C4-2B (cell line): Measurements from ENCODE around the gene MYLK4.

Source experiments
- H3K27ac ChIP-seq: fragments of 450-650 bp; 2 replicates; pipeline ENCODE4 v1.5.1; 2017
- ZFX ChIP-seq: fragments of 450-650 bp; IDR thresholded peaks from 2 replicates; pipeline ENCODE4 v1.6.1; 2017
- TF ChIP-seq, protein P1 (sequence below): fragments of 450-650 bp; conservative IDR thresholded peaks from 2 replicates; pipeline ENCODE4 v1.5.1; 2017; ENCODE audit warnings: mild to moderate bottlenecking

Gene MYLK4

GRCh38 chr6:2663123-2663522, 87.6 kb downstream of the MYLK4 start:
- TF ChIP-seq, protein P1, sequence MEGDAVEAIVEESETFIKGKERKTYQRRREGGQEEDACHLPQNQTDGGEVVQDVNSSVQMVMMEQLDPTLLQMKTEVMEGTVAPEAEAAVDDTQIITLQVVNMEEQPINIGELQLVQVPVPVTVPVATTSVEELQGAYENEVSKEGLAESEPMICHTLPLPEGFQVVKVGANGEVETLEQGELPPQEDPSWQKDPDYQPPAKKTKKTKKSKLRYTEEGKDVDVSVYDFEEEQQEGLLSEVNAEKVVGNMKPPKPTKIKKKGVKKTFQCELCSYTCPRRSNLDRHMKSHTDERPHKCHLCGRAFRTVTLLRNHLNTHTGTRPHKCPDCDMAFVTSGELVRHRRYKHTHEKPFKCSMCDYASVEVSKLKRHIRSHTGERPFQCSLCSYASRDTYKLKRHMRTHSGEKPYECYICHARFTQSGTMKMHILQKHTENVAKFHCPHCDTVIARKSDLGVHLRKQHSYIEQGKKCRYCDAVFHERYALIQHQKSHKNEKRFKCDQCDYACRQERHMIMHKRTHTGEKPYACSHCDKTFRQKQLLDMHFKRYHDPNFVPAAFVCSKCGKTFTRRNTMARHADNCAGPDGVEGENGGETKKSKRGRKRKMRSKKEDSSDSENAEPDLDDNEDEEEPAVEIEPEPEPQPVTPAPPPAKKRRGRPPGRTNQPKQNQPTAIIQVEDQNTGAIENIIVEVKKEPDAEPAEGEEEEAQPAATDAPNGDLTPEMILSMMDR, result no peak
- no peak for TF ChIP-seq ZFX
- H3K27ac ChIP-seq, result no peak overlapping the region

- no peak overlapping the region for H3K27ac ChIP-seq
- no peak for TF ChIP-seq ZFX
- TF ChIP-seq, protein P1, result no peak
These were observed 89.1 kb downstream of the MYLK4 start for GRCh38 chr6:2661651-2662050.

DNA sequence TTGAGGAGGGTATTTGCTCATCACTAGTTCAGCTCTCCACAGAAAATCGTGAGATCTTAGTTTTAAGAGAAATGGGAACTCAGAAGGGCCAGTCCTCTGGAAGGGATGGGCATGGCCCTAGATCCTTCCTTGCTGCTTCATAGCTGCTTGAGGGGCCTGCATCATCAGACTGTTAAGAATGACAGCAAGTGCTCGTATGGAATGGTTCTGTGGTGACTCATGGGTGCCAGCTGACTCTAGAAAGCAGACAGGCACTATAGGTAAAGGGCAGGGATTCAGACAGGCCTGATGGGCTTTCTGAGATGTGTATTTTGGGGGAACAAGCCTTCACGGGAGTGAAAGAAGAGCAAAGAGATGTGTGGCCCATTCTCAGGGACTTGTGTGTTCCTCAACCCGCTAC, 90.8 kb downstream of the MYLK4 start:
- TF ChIP-seq, protein P1, result no peak
- TF ChIP-seq ZFX, result no peak
- H3K27ac ChIP-seq, result no peak overlapping the region

GRCh38 chr6:2659381-2659780, 91.3 kb downstream of the MYLK4 start:
- no peak overlapping the region for H3K27ac ChIP-seq
- no peak for TF ChIP-seq ZFX
- TF ChIP-seq, protein P1, result no peak

GRCh38 chr6:2658788-2659187, 91.9 kb downstream of the MYLK4 start:
- no peak overlapping the region for H3K27ac ChIP-seq
- TF ChIP-seq, protein P1, result no peak
- TF ChIP-seq ZFX, result no peak

GRCh38 chr6:2656460-2657079, 94.2 kb downstream of the MYLK4 start:
- TF ChIP-seq, protein P1, result no peak
- TF ChIP-seq ZFX, result no peak

DNA sequence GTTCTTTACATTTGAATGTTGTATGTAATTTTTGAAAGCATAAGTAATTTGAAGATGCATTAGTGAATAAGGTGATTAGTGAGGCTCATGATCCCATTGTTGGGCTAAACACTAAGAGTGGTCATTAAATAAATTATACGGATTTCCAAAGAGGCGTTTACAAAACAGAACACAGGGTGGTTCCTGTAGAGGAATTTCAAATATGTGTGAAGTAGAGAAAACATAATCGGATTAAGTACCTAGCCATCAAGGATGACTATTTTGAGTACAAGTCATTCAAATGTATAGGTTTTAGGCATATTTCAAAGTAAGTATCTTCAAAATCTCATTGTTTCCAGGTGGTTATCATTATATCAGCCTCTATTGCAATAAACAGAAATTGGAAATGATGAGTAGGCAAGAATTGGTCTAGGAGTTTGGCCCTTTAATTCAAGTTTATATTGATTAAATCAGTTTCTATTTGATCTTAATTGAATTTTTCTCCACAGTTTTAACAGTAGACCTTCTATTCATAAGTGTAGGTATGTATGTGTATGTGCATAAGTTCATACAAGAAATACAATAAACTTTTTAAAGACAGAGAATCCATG, 94.8 kb downstream of the MYLK4 start:
- no peak overlapping the region for H3K27ac ChIP-seq
- no peak for TF ChIP-seq ZFX
- TF ChIP-seq, protein P1, result no peak

More at GRCh38 chr6:2656460-2657079, 94.2 kb downstream of the MYLK4 start:
- no peak overlapping the region for H3K27ac ChIP-seq
